Type B pancreatic cell (in vitro differentiated cells): ENCODE measurements around the gene LRRC8D. TPM values are rescaled to one million over a fixed set of nuclear protein-coding genes. Genes with fewer than 3 reads are reported as not detected.

ENCODE experiments used
- DNase-seq: peaks from one replicate; pipeline ENCODE4 v3.0.0; 2021; ENCODE audit warnings: mixed read lengths; ENCODE audit not compliant: unreplicated experiment; ENCODE audit errors: extremely low spot score
- H3K27ac Mint-ChIP-seq: 2 replicates; pipeline ENCODE4 v1.8.0; 2021; ENCODE audit warnings: mild to moderate bottlenecking, mixed read lengths
- H3K27me3 Mint-ChIP-seq: 2 replicates; pipeline ENCODE4 v1.8.0; 2021; ENCODE audit warnings: mixed read lengths
- H3K36me3 Mint-ChIP-seq: 2 replicates; pipeline ENCODE4 v1.8.0; 2021; ENCODE audit warnings: mixed read lengths
- H3K4me1 Mint-ChIP-seq: one replicate; pipeline ENCODE4 v1.8.0; 2021; ENCODE audit warnings: mixed read lengths; ENCODE audit not compliant: unreplicated experiment
- H3K4me3 Mint-ChIP-seq: 2 replicates; pipeline ENCODE4 v1.8.0; 2021; ENCODE audit warnings: mild to moderate bottlenecking, mixed read lengths
- H3K9me3 Mint-ChIP-seq: 2 replicates; pipeline ENCODE4 v1.8.0; 2021; ENCODE audit warnings: mixed read lengths
- CTCF ChIP-seq: fragments of 200-600 bp; sonication (generic); conservative IDR thresholded peaks from 2 replicates; pipeline ENCODE4 v1.5.0; 2021; ENCODE audit warnings: antibody characterized with exemption, mild to moderate bottlenecking
- total RNA-seq: library from RNA; stranded (reverse); gene quantifications from 2 replicates; pipeline ENCODE4 v1.2.1, GENCODE V29; 2021; ENCODE audit warnings: low replicate concordance

Gene LRRC8D
- total RNA-seq, 1 donor from 2014 or later = 31.1 TPM

- no peak for TF ChIP-seq CTCF
- no peaks in the 10 kb centered on the region for H3K27me3 Mint-ChIP-seq
- peaks cover 9% of the 10 kb centered on the region for H3K9me3 Mint-ChIP-seq
- peaks cover 9% of the 10 kb centered on the region for H3K36me3 Mint-ChIP-seq
- peaks cover 19% of the 10 kb centered on the region for H3K4me1 Mint-ChIP-seq
- H3K4me3 Mint-ChIP-seq = no peak overlapping the region
- H3K27ac Mint-ChIP-seq = no peak overlapping the region
- no peak for DNase-seq
Measured at GRCh38 chr1:89882348-89883029, 61.7 kb downstream of the LRRC8D start.

DNA sequence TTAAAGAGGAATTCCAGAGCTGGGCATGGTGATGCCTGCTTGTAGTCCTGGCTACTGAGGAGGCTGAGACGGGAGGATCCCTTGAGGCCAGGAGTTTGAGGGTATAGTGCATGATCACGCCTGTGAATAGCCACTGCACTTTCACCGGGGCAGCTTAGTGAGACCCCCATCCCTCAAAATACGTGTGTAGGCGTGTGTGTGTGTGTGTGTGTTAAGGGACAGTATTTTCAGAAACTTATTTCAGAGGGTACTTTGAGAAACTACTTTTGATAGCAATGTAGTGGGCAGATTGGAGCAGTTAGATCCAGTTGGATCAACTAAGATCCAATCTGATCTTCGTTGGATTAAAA, 62.2 kb downstream of the LRRC8D start:
- Mint-ChIP-seq H3K4me1 (peaks cover 19% of the 10 kb centered on the region), H3K4me3 (no peak overlapping the region), H3K36me3 (peaks cover 9% of the 10 kb centered on the region), H3K9me3 (peaks cover 9% of the 10 kb centered on the region), H3K27ac (no peak overlapping the region), H3K27me3 (no peaks in the 10 kb centered on the region)
- no peak for TF ChIP-seq CTCF
- no peak for DNase-seq

DNA sequence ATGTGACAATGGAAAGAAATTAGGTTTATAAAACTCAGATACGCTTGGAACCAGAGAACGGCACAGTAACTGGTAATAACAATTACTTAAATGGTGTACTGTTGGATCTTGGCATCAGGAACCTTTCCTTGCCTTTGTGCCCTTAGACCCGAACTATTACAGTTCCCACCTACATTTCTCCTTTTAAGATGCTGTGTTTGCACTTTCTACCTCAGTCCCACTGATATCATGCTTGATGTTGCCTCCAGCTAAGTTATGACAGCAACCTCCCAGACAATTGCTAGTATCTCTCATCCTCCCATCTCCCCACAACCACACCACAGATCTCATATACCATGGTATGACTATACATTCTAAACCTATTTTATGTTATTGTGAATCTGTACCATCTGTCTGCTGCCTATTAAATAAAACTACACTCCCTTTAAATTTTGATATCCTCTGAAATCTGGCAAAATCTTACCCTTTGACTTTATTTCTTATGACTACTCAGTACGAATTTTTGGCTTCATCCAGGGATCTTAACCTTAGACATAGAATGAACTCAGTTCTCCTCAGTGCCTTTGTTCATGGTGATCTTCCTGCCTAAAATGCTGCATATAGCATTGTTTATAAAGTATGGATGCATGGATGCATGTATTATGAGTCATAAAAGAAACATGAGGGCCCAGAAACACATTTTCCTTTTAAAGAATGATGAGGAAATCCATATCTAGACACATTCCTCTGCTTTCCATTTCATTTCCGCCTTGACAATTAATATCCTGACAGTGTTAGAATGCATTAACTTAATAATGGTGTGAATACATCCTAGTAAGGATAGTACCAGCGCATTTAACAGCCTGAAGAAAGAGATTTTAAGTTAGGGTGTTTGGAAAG, 64.1 kb downstream of the LRRC8D start:
- Mint-ChIP-seq H3K27ac (no peak overlapping the region), H3K4me3 (no peak overlapping the region), H3K36me3 (peaks cover 14% of the 10 kb centered on the region), H3K27me3 (no peaks in the 10 kb centered on the region), H3K9me3 (peaks cover 9% of the 10 kb centered on the region), H3K4me1 (peaks cover 19% of the 10 kb centered on the region)
- TF ChIP-seq CTCF = no peak
- DNase-seq = no peak

DNA sequence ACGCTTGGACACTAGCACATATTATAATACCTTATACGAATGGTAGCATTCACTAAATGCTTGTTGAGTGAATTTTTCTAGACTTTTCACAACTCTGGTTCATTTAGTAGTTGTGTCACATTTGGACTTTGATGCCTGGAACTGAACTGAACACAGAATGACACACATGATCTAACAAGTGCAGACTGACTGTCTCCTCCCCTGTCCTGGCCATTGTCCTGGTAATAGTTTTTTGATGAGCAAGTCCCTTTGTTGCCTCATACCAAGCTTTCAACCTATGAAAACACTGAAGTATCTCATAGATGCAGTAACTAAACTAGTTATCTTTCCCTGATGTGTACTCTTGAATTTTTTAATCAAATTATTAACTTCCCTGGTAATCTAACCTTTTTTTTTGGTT, 66.4 kb downstream of the LRRC8D start:
- Mint-ChIP-seq H3K36me3 (peaks cover 27% of the 10 kb centered on the region), H3K27ac (no peak overlapping the region), H3K4me3 (no peak overlapping the region), H3K27me3 (no peaks in the 10 kb centered on the region), H3K9me3 (peaks cover 5% of the 10 kb centered on the region), H3K4me1 (peaks cover 19% of the 10 kb centered on the region)
- no peak for TF ChIP-seq CTCF
- no peak for DNase-seq

GRCh38 chr1:89887713-89888112, 66.9 kb downstream of the LRRC8D start:
- Mint-ChIP-seq H3K4me1 (peaks cover 16% of the 10 kb centered on the region), H3K36me3 (peaks cover 24% of the 10 kb centered on the region), H3K9me3 (peaks cover 2% of the 10 kb centered on the region), H3K4me3 (no peak overlapping the region), H3K27ac (no peak overlapping the region), H3K27me3 (no peaks in the 10 kb centered on the region)
- no peak for TF ChIP-seq CTCF
- DNase-seq = no peak
